HL-60 (cell line): Measurements from ENCODE around the gene CYP4F3.

Experiments
- DNase-seq, 2 experiments: peaks; one replicate each; pipeline ENCODE4 v3.0.0-alpha.2; 2010 to 2020; ENCODE audit warnings: low read depth in 1 of 2, low spot score in 1 of 2
- H3K27ac ChIP-seq: fragments of 250-450 bp; sonication (Bioruptor Pico); replicated peaks from 2 replicates; pipeline ENCODE4 v1.5.1; 2020; ENCODE audit warnings: mild to moderate bottlenecking, moderate library complexity
- H3K27me3 ChIP-seq: fragments of 250-450 bp; sonication (Bioruptor Pico); 2 replicates; pipeline ENCODE4 v1.5.1; 2021; ENCODE audit warnings: mild to moderate bottlenecking, moderate library complexity; ENCODE audit not compliant: insufficient read depth, poor library complexity, severe bottlenecking
- H3K4me3 ChIP-seq: replicated peaks from 2 replicates; pipeline ENCODE4 v1.5.1; 2011; ENCODE audit warnings: mild to moderate bottlenecking, control low read depth, low read length; ENCODE audit not compliant: insufficient read depth
- CTCF ChIP-seq: IDR thresholded peaks from one replicate; pipeline ENCODE4 v1.5.1; 2011; ENCODE audit warnings: low read length, control low read depth, inconsistent platforms; ENCODE audit not compliant: insufficient read depth
- GABPA ChIP-seq: IDR thresholded peaks from 2 replicates; pipeline ENCODE4 v1.6.1; 2012; ENCODE audit warnings: low read depth
- POLR2AphosphoS5 ChIP-seq: IDR thresholded peaks from 2 replicates; pipeline ENCODE4 v1.6.1; 2012; ENCODE audit warnings: low read depth
- REST ChIP-seq: IDR thresholded peaks from 2 replicates; pipeline ENCODE4 v1.6.1; 2012; ENCODE audit warnings: low read depth; ENCODE audit not compliant: insufficient replicate concordance
- SPI1 ChIP-seq: IDR thresholded peaks from 2 replicates; pipeline ENCODE4 v1.6.1; 2012; ENCODE audit warnings: low read depth, mild to moderate bottlenecking, borderline replicate concordance

The CYP4F3 gene

GRCh38 chr19:15609261-15609660, 31.4 kb upstream of the CYP4F3 start:
- Histone ChIP-seq H3K27ac (no peak overlapping the region), H3K4me3 (no peak overlapping the region), H3K27me3 (no peaks in the 10 kb centered on the region)
- no peak for TF ChIP-seq CTCF
- no peak for DNase-seq

- Histone ChIP-seq H3K27me3 (no peaks in the 10 kb centered on the region), H3K4me3 (no peak overlapping the region), H3K27ac (no peak overlapping the region)
- TF ChIP-seq CTCF, result no peak
- TF ChIP-seq SPI1, result no peak
- no peak for TF ChIP-seq GABPA
- TF ChIP-seq POLR2AphosphoS5, result no peak
- no peak for TF ChIP-seq REST
- DNase-seq, result no peak
Measured at GRCh38 chr19:15612342-15612741, 28.4 kb upstream of the CYP4F3 start.

GRCh38 chr19:15613338-15613737, 27.4 kb upstream of the CYP4F3 start:
- TF ChIP-seq GABPA, result no peak
- TF ChIP-seq CTCF, result no peak
- no peak for TF ChIP-seq POLR2AphosphoS5
- no peak for TF ChIP-seq REST
- no peak for TF ChIP-seq SPI1
- no peak for DNase-seq
- no peaks in the 10 kb centered on the region for H3K27me3 ChIP-seq
- no peak overlapping the region for H3K27ac ChIP-seq
- H3K4me3 ChIP-seq, result no peak overlapping the region

GRCh38 chr19:15614507-15615379, 26.0 kb upstream of the CYP4F3 start, which contains the start of gene CYP4F8:
CYP4F8 (plus strand) TSS chr19:15615218; CDS start chr19:15615617, 399 bp downstream.
- no peak for TF ChIP-seq CTCF
- TF ChIP-seq GABPA, result no peak
- no peak for TF ChIP-seq POLR2AphosphoS5
- TF ChIP-seq SPI1, result no peak
- TF ChIP-seq REST, result no peak
- no peak for DNase-seq
- no peak within 1 kb of the TSS for H3K27ac ChIP-seq
- H3K27me3 ChIP-seq, result no peaks in the 10 kb centered on the region
- no peak within 1 kb of the TSS for H3K4me3 ChIP-seq
